Thyroid gland (tissue), 4 donors: ENCODE results near the gene ARHGAP24.
"Not testable (repeated sequence)": the region's sequence is repeated elsewhere in the genome, so short reads cannot be mapped to it uniquely, and the experiment has no call there.

Experiments
- CTCF ChIP-seq, 6 experiments: fragments of 200-600 bp in 3 of 6; fragments of 450-650 bp in 3 of 6; sonication (generic) in 3 of 6; IDR thresholded peaks; one replicate each; pipeline ENCODE4 v1.5.1; 2016 to 2019; ENCODE audit warnings: antibody characterized with exemption in 6 of 6, mild to moderate bottlenecking in 2 of 6, inconsistent platforms in 1 of 6, moderate library complexity in 1 of 6
- POLR2A ChIP-seq, 2 donors: fragments of 450-650 bp; IDR thresholded peaks; one replicate each; pipeline ENCODE4 v1.6.1; 2017; ENCODE audit warnings: antibody characterized with exemption in 2 of 2, mild to moderate bottlenecking in 2 of 2, moderate library complexity in 1 of 2

GRCh38 chr4:85820101-85820500 lies 345.2 kb downstream of the ARHGAP24 start:
- TF ChIP-seq CTCF, POLR2A (IDR thresholded peaks at IDR 0.05): not testable (repeated sequence)
